ENCODE measurements around the gene ICAM1.
"Not testable (repeated sequence)": the region's sequence is repeated elsewhere in the genome, so short reads cannot be mapped to it uniquely, and the experiment has no call there.

ICAM1 gene

DNA sequence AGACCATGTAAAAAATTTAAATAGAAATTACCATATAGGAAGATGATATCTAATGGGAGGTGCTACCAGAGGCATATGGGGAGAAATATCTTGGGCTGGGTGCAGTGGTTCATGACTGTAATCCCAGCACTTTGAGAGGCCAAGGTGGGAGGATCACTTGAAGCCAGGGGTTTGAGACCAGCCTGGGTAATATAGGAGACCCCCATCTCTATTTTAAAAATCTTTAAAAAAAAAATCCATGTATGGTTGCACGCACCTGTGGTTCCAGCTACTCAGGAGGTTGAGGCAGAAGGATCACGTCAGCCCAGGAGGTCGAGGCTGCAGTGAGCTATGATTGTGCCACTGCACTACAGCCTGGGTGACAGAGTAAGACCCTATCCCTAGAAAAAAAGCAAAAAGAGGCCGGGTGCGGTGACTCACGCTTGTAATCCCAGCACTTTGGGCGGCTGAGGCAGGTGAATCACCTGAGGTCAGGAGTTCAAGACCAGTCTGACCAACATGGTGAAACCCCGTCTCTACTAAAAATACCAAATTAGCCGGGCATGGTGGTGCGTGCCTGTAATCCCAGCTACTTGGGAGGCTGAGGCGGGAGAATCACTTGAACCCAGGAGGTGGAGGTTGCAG, 29.0 kb upstream of the ICAM1 start:
- not testable (repeated sequence) for H3K9ac ChIP-seq (ENCODE audit: low read depth in 1 of 2, low read length in 2 of 2)

DNA sequence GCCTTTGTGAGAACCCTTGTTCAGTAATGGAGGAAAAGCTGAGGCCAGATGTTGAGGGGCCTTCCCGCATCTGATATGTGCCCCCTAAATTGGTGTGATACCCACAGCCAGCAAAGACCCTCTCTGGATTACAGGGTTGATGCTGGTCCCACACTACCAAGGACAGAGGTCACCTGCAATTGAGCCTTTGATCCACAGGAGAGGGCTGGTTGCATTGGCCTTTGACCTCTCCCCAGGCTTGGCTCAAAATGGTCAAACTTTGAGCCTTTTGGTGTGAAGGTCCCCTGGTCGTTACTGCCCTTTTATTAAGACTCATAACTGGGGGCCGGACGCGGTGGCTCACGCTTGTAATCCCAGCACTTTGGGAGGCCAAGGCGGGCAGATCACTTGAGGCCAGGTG, 27.3 kb upstream of the ICAM1 start:
- H3K4me1 ChIP-seq (ENCODE audit: control insufficient read depth in 1 of 2, insufficient read depth in 2 of 2, low read length in 2 of 2) = no peaks in the 10 kb centered on the region
- no peaks in the 10 kb centered on the region for H3K27me3 ChIP-seq (ENCODE audit: control insufficient read depth in 1 of 2, insufficient read depth in 2 of 2, low read length in 2 of 2)
- no peak overlapping the region for H3K4me3 ChIP-seq (ENCODE audit: low read depth in 1 of 2, low read length in 2 of 2)
- H3K9ac ChIP-seq (ENCODE audit: low read depth in 1 of 2, low read length in 2 of 2) = no peak overlapping the region
- H3K36me3 ChIP-seq (ENCODE audit: control insufficient read depth in 1 of 2, insufficient read depth in 2 of 2, low read length in 2 of 2) = no peaks in the 10 kb centered on the region
- H3K27ac ChIP-seq (ENCODE audit: low read depth, low read length) = no peak overlapping the region
- H3K9me3 ChIP-seq (ENCODE audit: control insufficient read depth in 1 of 2, low read length in 2 of 2) = no peaks in the 10 kb centered on the region

More for the DNA sequence above, 29.0 kb upstream of the ICAM1 start:
- not testable (repeated sequence) for H3K27me3 ChIP-seq (ENCODE audit: control insufficient read depth in 1 of 2, insufficient read depth in 2 of 2, low read length in 2 of 2); H3K4me1 ChIP-seq (ENCODE audit: control insufficient read depth in 1 of 2, insufficient read depth in 2 of 2, low read length in 2 of 2); H3K4me3 ChIP-seq (ENCODE audit: low read depth in 1 of 2, low read length in 2 of 2); H3K27ac ChIP-seq (ENCODE audit: low read depth, low read length); H3K9me3 ChIP-seq (ENCODE audit: control insufficient read depth in 1 of 2, low read length in 2 of 2); H3K36me3 ChIP-seq (ENCODE audit: control insufficient read depth in 1 of 2, insufficient read depth in 2 of 2, low read length in 2 of 2)

DNA sequence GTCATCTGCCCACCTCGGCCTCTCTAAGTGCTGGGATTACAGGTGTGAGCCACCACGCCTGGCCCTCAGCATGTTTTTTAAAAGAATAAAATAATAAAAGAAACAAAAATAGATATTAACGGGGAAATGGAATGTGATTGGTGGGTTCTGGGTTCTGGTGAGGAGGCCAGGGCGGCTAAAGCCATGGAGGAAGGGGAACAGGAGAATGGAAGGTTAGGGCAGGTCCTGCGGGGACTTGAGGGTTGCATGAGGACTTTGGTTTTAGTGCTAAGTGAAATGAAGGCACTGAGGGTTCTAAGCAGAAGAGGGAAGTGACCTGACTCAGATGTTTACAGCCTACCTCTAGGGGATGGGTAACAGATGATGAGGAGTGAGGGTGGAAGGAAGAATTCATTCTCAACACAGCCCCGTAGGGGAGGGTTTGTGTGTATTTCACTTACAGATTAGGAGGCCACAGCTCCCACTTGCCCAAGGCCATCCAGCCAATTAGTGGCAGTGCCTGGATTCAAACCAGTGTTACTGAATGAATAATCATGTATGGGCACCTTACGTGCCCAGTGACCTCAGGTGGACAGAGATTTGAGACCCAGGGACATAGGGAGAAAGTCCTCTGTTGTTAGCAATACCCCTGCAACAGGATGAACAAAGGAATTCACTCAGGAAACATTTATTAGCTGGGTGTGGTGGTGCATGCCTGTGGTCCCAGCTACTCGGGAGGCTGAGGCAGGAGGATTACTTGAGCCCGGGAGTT, 25.6 kb upstream of the ICAM1 start:
- Histone ChIP-seq H3K9ac (ENCODE audit: low read depth in 1 of 2, low read length in 2 of 2) (no peak overlapping the region), H3K9me3 (ENCODE audit: control insufficient read depth in 1 of 2, low read length in 2 of 2) (no peaks in the 10 kb centered on the region), H3K36me3 (ENCODE audit: control insufficient read depth in 1 of 2, insufficient read depth in 2 of 2, low read length in 2 of 2) (no peaks in the 10 kb centered on the region), H3K4me3 (ENCODE audit: low read depth in 1 of 2, low read length in 2 of 2) (no peak overlapping the region), H3K27me3 (ENCODE audit: control insufficient read depth in 1 of 2, insufficient read depth in 2 of 2, low read length in 2 of 2) (no peaks in the 10 kb centered on the region), H3K4me1 (ENCODE audit: control insufficient read depth in 1 of 2, insufficient read depth in 2 of 2, low read length in 2 of 2) (no peaks in the 10 kb centered on the region), H3K27ac (ENCODE audit: low read depth, low read length) (no peak overlapping the region)

DNA sequence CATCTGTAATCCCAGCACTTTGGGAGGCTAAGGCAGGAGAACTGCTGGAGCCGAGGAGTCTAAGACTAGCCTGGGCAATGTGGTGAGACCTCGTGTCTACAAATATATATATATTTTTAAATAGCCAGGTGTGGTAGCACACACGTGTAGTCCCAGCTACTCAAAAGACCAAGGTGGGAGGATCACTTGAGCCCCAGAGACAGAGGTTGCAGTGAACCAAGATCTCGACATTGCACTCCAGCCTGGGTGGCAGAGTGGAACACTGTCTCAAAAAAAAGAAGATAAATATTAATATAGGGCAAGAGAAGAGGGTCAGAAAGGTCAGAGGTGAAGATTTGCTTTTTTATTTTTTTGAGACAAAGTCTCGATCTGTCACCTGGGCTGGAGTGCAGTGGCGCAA, 24.4 kb upstream of the ICAM1 start:
- no peak overlapping the region for H3K27ac ChIP-seq (ENCODE audit: low read depth, low read length)
- peaks cover 4 to 6% of the 10 kb centered on the region in 2 donors for H3K4me1 ChIP-seq (ENCODE audit: control insufficient read depth in 1 of 2, insufficient read depth in 2 of 2, low read length in 2 of 2)
- no peak overlapping the region for H3K9ac ChIP-seq (ENCODE audit: low read depth in 1 of 2, low read length in 2 of 2)
- no peak overlapping the region for H3K4me3 ChIP-seq (ENCODE audit: low read depth in 1 of 2, low read length in 2 of 2)
- H3K36me3 ChIP-seq (ENCODE audit: control insufficient read depth in 1 of 2, insufficient read depth in 2 of 2, low read length in 2 of 2) = no peaks in the 10 kb centered on the region
- H3K9me3 ChIP-seq (ENCODE audit: control insufficient read depth in 1 of 2, low read length in 2 of 2) = no peaks in the 10 kb centered on the region
- no peaks in the 10 kb centered on the region for H3K27me3 ChIP-seq (ENCODE audit: control insufficient read depth in 1 of 2, insufficient read depth in 2 of 2, low read length in 2 of 2)

DNA sequence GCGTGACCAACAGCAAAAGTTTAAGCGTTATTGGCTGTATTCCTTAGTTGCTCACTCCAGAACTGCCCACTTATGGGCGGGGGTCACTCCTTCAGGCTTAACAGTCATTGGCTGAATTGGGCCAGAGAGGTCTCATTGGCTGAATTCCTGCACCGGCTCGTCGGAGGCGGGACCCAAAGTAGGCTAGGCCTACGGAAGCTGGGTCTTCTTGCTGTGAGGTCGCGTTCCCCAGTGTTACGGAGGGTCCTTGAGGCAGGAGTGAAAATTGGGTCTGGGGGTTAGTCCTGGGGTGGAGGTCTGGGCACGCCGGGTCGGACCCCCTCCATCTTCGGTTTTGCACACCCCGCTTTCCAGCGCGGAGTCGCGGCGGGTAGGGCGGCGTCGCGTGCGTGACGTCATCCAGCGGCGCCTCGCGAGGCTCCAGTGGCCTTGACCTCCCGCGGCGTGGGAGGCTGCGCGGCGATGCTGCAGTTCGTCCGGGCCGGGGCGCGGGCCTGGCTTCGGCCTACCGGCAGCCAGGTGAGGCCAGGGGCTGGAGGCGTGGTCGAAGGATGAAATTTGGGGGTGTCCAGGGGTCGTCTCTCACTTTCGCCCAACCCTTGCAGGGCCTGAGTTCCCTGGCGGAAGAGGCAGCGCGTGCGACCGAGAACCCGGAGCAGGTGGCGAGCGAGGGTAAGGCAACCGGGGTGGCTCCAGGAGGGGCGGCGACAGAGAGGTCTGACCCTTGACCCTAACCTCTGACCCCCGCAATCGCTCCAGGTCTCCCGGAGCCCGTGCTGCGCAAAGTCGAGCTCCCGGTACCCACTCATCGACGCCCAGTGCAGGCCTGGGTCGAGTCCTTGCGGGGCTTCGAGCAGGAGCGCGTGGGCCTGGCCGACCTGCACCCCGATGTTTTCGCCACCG, 18.9 kb upstream of the ICAM1 start, which contains the start of gene MRPL4:
TSS of gene MRPL4 (plus strand) at position 423 of the 903 bp plus-strand sequence. CDS start at position 463, 40 bp downstream.
- Histone ChIP-seq H3K9ac (ENCODE audit: low read depth in 1 of 2, low read length in 2 of 2) (peak within 1 kb of the TSS; percentile 71 to 73), H3K4me3 (ENCODE audit: low read depth in 1 of 2, low read length in 2 of 2) (peak within 1 kb of the TSS; percentile 78 to 82), H3K9me3 (ENCODE audit: control insufficient read depth in 1 of 2, low read length in 2 of 2) (no peaks in the 10 kb centered on the region), H3K27ac (ENCODE audit: low read depth, low read length) (peak within 1 kb of the TSS; percentile 85), H3K36me3 (ENCODE audit: control insufficient read depth in 1 of 2, insufficient read depth in 2 of 2, low read length in 2 of 2) (peaks cover 11 to 21% of the 10 kb centered on the region in 2 donors), H3K4me1 (ENCODE audit: control insufficient read depth in 1 of 2, insufficient read depth in 2 of 2, low read length in 2 of 2) (peaks cover 10 to 14% of the 10 kb centered on the region in 2 donors), H3K27me3 (ENCODE audit: control insufficient read depth in 1 of 2, insufficient read depth in 2 of 2, low read length in 2 of 2) (no peaks in the 10 kb centered on the region)

DNA sequence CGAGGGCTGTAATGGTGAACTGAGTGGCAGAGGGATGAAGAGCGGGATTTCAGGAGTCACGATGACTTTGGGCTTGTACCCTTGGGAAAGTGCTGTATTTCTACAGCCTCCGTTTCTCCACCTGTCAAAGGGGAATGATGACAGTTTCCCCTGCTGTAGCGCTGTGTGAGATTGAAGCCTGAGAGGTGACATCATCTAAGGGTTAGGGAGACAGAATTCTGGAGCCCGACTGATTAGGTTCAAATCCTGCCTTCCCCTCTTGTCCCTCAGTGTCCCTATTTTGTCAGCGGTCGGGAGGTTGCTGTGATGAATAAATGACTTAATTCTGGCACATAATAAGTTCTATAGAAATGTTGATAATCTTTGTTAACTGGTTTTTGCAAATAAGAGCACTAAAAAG, 18.2 kb upstream of the ICAM1 start:
- Histone ChIP-seq H3K4me1 (ENCODE audit: control insufficient read depth in 1 of 2, insufficient read depth in 2 of 2, low read length in 2 of 2) (peaks cover 10 to 14% of the 10 kb centered on the region in 2 donors), H3K9me3 (ENCODE audit: control insufficient read depth in 1 of 2, low read length in 2 of 2) (no peaks in the 10 kb centered on the region), H3K9ac (ENCODE audit: low read depth in 1 of 2, low read length in 2 of 2) (peak overlapping the region; percentile 71 to 73), H3K4me3 (ENCODE audit: low read depth in 1 of 2, low read length in 2 of 2) (peak overlapping the region; percentile 78 to 82), H3K27me3 (ENCODE audit: control insufficient read depth in 1 of 2, insufficient read depth in 2 of 2, low read length in 2 of 2) (no peaks in the 10 kb centered on the region), H3K27ac (ENCODE audit: low read depth, low read length) (no peak overlapping the region), H3K36me3 (ENCODE audit: control insufficient read depth in 1 of 2, insufficient read depth in 2 of 2, low read length in 2 of 2) (peaks cover 14 to 28% of the 10 kb centered on the region in 2 donors)

DNA sequence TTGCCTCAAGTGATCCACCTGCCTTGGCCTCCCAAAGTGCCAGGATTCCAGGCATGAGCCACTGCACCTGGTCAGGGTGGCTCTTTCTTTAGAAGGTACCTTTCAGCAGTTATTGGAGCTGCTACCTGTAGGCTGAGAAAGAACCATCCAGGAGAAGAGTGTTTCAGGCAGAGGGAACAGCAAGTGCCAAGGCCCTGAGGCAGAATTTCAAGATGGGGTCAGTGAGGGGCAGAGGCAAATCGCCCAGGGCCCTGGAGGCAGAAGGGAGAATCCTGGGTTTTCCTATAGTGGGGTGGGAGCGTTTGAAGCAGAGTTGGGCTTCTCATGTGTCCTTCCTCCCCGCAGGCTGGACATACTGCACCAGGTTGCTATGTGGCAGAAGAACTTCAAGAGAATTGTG, 16.7 kb upstream of the ICAM1 start:
- no peaks in the 10 kb centered on the region for H3K9me3 ChIP-seq (ENCODE audit: control insufficient read depth in 1 of 2, low read length in 2 of 2)
- no peak overlapping the region for H3K27ac ChIP-seq (ENCODE audit: low read depth, low read length)
- no peak overlapping the region for H3K9ac ChIP-seq (ENCODE audit: low read depth in 1 of 2, low read length in 2 of 2)
- H3K4me3 ChIP-seq (ENCODE audit: low read depth in 1 of 2, low read length in 2 of 2) = no peak overlapping the region
- H3K4me1 ChIP-seq (ENCODE audit: control insufficient read depth in 1 of 2, insufficient read depth in 2 of 2, low read length in 2 of 2) = peaks cover 10 to 14% of the 10 kb centered on the region in 2 donors
- H3K36me3 ChIP-seq (ENCODE audit: control insufficient read depth in 1 of 2, insufficient read depth in 2 of 2, low read length in 2 of 2) = peaks cover 22 to 42% of the 10 kb centered on the region in 2 donors
- H3K27me3 ChIP-seq (ENCODE audit: control insufficient read depth in 1 of 2, insufficient read depth in 2 of 2, low read length in 2 of 2) = no peaks in the 10 kb centered on the region

DNA sequence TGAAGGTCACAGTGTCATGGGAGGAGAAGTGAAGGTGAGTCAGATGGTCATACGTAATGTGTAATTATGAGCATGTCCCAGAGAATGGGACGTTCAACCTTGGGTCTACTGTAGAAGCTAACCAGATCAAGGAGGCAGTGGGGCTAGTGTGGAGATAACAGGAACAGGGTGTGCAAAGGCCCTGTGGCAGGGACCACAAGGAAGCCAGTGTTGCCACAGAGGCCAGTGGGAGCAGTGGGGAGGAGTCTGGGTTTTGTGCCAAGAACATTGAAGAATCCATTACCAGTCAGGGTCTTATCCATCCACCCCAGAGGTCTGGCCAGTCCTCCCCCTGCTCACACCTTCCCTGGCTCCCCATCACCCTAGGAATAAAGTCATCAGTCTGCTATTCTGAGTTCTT, 15.6 kb upstream of the ICAM1 start:
- Histone ChIP-seq H3K36me3 (ENCODE audit: control insufficient read depth in 1 of 2, insufficient read depth in 2 of 2, low read length in 2 of 2) (peaks cover 22 to 50% of the 10 kb centered on the region in 2 donors), H3K4me1 (ENCODE audit: control insufficient read depth in 1 of 2, insufficient read depth in 2 of 2, low read length in 2 of 2) (peaks cover 15 to 18% of the 10 kb centered on the region in 2 donors)

DNA sequence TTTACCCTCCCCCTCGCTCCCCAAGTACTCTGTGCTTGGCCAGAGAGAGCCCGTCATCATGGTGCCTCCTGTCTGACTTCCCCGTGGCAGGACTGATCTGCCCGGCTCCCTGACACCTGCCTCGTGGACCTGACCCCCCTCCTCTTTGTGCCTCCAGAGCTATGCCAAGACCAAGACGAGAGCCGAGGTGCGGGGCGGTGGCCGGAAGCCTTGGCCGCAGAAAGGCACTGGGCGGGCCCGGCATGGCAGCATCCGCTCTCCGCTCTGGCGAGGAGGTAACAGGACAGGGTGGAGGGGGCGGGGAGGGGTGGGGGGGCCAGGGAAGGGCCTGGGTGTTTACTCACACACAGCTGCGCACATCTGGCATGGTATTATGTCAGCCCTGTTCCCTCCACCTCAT, 14.4 kb upstream of the ICAM1 start:
- no peak overlapping the region for H3K27ac ChIP-seq (ENCODE audit: low read depth, low read length)
- peaks cover 12 to 13% of the 10 kb centered on the region in 2 donors for H3K4me1 ChIP-seq (ENCODE audit: control insufficient read depth in 1 of 2, insufficient read depth in 2 of 2, low read length in 2 of 2)
- H3K9ac ChIP-seq (ENCODE audit: low read depth in 1 of 2, low read length in 2 of 2) = no peak overlapping the region
- H3K36me3 ChIP-seq (ENCODE audit: control insufficient read depth in 1 of 2, insufficient read depth in 2 of 2, low read length in 2 of 2) = peaks cover 22 to 50% of the 10 kb centered on the region in 2 donors
- H3K9me3 ChIP-seq (ENCODE audit: control insufficient read depth in 1 of 2, low read length in 2 of 2) = no peaks in the 10 kb centered on the region
- no peaks in the 10 kb centered on the region for H3K27me3 ChIP-seq (ENCODE audit: control insufficient read depth in 1 of 2, insufficient read depth in 2 of 2, low read length in 2 of 2)
- H3K4me3 ChIP-seq (ENCODE audit: low read depth in 1 of 2, low read length in 2 of 2) = no peak overlapping the region

More for the DNA sequence above, 15.6 kb upstream of the ICAM1 start:
- Histone ChIP-seq H3K4me3 (ENCODE audit: low read depth in 1 of 2, low read length in 2 of 2) (no peak overlapping the region), H3K9ac (ENCODE audit: low read depth in 1 of 2, low read length in 2 of 2) (no peak overlapping the region), H3K27ac (ENCODE audit: low read depth, low read length) (no peak overlapping the region), H3K27me3 (ENCODE audit: control insufficient read depth in 1 of 2, insufficient read depth in 2 of 2, low read length in 2 of 2) (no peaks in the 10 kb centered on the region), H3K9me3 (ENCODE audit: control insufficient read depth in 1 of 2, low read length in 2 of 2) (no peaks in the 10 kb centered on the region)
